KG1 (cell line): ENCODE measurements around the gene ELP1.
"Not testable (repeated sequence)": the region's sequence is repeated elsewhere in the genome, so short reads cannot be mapped to it uniquely, and the experiment has no call there.

Experiments
- DNase-seq: peaks from one replicate; lab custom pipeline; 2025; lab: John Stamatoyannopoulos, UW

ELP1 gene, protein sequence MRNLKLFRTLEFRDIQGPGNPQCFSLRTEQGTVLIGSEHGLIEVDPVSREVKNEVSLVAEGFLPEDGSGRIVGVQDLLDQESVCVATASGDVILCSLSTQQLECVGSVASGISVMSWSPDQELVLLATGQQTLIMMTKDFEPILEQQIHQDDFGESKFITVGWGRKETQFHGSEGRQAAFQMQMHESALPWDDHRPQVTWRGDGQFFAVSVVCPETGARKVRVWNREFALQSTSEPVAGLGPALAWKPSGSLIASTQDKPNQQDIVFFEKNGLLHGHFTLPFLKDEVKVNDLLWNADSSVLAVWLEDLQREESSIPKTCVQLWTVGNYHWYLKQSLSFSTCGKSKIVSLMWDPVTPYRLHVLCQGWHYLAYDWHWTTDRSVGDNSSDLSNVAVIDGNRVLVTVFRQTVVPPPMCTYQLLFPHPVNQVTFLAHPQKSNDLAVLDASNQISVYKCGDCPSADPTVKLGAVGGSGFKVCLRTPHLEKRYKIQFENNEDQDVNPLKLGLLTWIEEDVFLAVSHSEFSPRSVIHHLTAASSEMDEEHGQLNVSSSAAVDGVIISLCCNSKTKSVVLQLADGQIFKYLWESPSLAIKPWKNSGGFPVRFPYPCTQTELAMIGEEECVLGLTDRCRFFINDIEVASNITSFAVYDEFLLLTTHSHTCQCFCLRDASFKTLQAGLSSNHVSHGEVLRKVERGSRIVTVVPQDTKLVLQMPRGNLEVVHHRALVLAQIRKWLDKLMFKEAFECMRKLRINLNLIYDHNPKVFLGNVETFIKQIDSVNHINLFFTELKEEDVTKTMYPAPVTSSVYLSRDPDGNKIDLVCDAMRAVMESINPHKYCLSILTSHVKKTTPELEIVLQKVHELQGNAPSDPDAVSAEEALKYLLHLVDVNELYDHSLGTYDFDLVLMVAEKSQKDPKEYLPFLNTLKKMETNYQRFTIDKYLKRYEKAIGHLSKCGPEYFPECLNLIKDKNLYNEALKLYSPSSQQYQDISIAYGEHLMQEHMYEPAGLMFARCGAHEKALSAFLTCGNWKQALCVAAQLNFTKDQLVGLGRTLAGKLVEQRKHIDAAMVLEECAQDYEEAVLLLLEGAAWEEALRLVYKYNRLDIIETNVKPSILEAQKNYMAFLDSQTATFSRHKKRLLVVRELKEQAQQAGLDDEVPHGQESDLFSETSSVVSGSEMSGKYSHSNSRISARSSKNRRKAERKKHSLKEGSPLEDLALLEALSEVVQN (N-terminal part only)

DNA sequence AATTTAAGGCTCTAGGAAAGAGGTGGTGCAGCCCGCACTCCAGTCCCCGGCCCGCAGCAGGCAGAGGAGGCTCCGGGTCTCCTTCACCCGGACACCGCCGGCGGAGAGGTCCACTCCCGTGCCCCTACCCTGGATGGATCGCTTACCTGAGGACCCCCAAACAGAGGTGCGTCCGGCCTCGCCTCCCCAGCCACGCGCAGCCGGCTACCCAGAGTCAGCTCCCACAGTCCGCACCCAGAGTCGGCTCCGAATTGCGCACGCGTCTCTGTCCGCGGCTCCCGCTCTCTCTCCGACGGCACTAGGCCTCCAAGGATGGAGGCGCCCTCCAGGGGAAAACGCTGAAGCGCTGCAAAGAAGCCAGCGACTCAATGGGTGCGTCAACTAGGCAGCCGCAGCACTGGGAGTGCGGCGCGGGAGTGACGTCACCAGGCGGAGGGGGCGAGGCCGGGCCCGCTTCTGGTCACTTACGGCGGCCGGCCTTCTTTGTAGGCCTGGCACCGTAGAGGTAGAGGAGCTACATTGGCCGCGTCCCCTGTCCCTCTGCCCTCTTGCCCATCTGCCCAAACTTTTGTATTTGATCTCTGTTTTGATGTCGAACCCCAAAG lies at the start of gene ELP1:
TSS of gene ELP1 (minus strand) at position 407 of the 605 bp plus-strand sequence. CDS start 2,978 bp downstream, outside the sequence.
- peak; percentile 90 for DNase-seq

DNA sequence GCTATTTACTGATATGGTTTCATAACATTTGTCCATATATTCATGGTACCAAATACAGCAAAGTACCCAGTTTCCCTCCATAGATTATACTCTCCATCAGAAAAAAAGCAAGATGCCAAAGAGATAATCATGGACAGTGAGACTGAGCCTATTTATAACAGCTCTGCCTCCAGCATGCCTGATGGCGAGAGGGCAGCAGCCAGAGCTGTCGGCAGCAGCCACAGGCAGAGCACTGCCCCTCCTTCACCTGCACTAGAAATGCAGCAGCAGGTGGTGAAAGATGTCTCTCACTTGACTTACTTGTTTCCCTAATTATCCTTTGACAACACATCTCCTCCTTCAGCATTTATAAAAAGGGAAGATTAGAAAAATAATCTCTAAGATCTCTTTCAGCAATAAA lies 47.0 kb upstream of the ELP1 start:
- DNase-seq = no peak

DNA sequence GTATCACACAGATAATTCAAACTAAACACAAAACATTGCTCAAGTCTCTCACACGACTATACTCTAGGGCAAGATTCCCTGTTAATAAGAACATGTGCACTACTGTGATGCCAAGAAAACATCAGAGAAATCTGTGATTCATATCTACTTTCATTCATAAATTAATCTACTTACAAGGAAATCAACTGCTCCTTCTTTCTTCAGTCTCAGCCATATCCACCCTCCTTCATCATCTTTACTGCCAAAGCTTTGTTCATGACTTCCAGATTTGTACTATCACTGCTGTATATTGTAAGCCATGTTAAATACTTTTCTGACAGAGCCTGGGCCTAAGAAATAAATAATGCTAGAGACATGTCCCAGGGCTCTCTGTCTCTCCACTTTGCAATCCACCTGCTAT lies 44.3 kb upstream of the ELP1 start:
- DNase-seq = no peak

DNA sequence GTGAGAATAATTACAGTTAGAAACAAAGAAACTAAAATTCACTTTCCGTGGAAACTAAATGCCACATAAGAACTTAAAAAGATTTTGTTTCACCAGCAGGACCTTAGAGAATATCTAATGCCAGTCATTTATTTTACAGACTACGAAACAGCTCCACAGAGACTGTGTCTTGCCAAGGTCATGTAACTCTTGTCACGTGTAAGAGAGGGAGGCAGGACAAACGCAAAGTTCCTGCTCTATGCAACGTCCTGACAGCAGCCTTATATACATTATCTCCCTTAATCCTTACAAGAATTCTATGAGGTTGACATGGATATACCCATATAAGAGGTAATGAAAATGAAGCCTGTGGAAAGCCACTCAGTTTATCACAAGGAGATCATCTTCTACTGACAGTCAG lies 40.0 kb upstream of the ELP1 start:
- no peak for DNase-seq

DNA sequence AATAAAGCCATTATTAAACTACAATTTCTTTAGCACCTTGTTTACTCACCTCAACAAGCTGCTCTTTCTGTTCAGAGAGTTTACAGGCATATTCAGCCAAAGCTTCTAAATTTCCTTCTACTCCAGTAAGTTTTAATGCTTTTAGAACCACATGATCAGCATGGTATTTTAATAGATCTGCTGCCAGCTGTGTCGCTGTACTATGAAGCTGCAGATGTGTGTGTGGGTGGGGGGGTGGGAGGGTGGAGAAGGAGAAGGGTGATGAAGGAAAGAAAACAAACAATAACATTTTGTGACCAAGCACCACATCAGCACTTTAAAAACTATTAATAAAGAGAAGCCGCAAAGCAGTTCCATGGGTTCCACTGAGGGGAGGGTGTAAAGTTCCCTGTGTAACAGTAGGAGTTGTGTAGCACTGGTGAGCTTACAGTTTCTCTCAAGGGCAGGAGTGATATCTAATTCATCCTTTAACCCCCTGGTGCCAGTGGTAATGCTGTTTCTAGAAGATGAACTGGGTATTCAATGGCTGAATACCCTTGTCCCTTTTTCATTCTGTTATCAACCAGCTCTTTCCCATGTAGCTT lies 38.8 kb upstream of the ELP1 start:
- no peak for DNase-seq

DNA sequence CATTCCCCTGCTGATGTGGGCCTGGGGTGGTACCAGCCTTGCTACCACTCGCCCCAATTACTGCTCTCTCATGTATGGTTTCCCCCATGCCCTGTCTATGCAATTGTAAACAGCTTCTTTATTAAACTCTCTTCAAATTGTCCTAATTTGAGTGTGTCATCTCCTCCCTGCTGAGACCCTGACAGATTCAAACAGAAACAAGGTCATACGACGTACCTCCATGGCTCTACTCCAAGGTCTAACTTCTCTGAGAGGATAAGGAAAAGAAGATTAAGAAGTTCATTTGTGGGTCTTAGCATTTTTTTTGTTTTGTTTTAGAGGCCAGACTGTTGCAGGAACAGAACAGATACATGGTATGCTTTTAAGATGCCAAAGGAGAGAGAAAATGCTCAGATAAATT lies 38.3 kb upstream of the ELP1 start:
- DNase-seq = no peak

DNA sequence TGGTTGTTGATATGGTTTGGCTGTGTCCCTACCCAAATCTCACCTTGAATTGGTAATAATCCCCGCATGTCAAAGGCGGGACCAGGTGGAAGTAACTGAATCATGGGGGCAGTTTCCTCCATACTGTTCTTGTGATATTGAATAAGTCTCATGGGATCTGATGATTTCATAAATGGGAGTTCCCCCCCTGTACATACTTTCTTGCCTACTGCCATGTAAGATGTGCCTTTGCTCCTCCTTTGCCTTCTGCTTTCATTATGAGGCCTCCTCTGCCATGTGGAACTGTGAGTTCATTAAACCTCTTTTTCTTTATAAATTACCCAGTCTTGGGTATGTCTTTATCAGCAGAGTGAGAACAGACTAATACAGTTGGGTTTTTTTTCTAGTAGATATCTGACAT lies 37.5 kb upstream of the ELP1 start:
- DNase-seq = not testable (repeated sequence)

DNA sequence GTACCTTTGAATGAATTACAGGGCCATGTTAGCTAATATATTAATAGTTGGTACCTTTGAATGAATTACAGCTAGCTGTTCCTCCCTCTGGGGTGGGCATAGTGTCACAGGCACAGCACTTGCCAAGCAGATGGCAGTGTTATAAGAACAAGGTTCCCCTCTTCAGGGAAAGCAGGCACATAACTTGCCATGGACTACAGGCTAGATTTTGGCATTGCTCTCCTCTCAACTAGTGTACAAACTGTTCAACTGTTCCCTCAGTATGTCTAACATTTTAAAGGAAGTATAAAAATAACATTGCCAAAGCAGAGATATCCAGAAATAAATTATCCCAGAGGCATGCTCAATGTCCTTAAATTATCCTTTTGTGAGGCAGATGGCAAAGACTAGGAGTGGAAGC lies 34.0 kb upstream of the ELP1 start:
- no peak for DNase-seq

DNA sequence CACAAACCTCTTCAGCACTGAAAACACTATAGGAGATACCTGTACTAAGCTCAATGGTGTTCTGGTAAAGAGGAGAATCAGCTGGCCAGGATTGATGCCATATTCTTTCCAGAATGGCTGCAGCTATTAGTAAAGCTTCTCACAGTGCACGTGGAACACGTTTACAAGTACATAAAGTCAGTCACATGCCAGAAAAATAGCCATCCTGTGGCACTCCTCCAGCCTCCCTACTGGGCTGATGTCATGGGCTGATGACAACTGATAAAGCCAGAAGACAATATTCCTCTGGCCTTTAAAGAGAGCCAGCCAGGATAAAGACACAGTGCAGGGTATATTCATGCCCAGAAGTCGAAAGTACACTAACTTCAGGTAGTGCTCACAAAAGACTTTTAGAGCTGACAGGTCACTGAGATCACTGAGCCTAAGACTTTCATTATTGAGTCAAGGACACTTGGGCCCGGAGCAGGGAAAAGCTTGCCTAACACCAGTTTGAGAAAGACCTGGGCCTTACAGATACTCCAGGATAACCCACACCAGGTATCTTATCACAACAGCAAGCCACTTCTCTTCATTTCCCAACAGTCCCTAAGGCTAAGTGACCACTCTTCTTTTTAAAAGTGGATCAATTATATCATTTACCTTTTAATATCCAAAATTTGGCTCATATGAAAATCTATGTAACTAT lies 29.7 kb upstream of the ELP1 start:
- DNase-seq = no peak

DNA sequence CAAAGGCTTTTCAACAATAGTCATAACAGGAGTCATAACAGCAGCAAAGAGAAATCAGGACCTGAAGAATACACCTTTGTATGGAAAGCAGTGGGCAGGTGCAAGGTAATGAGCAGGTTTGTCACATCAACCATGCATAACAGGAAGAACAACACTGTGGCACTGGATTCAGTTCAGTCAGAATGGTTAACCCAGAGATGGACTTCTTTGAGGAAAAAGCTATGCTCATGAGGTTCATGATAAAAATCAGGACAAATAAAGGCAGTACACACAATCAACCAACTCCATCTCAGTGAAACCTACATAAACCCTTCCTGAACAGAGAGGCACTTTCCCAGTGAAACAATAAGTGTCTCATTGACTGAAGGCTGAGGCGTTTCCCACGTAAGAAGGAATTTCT lies 27.2 kb upstream of the ELP1 start:
- DNase-seq = no peak

DNA sequence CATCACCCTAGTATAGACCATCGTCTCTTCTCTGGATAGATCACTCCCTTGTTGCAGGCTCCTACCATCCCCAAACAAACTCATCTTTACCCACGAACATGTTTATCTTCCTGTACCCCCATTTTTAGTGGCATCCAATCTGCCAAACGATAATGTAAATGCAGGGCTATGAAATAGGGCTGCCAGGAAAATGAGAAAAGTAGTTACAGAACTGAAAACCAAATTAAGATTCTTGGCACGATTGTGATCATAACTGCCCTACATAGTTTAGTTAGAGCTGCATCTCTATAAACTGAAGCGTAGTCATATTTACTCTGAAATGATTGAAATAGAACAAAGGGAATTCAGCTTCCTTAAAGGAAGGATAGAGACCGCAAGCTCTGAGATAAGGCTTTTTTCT lies 26.4 kb upstream of the ELP1 start:
- no peak for DNase-seq

DNA sequence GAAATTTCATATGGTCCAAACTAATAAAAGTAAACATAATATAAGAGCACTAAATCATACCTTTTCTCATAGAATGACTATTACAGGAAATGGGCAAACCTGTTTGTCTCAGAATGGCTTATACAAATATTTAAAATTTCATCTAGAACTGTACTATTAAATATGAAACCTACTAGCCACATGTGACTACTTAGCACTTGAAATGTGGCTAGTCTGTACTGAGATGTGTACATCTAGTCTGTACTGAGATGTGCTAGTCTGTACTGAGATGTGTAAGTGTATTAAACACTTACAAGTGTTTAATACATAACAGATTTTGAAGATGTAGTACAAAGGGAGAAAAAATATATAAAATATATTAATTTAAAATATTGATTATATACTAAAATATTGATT lies 22.7 kb upstream of the ELP1 start:
- DNase-seq = no peak

DNA sequence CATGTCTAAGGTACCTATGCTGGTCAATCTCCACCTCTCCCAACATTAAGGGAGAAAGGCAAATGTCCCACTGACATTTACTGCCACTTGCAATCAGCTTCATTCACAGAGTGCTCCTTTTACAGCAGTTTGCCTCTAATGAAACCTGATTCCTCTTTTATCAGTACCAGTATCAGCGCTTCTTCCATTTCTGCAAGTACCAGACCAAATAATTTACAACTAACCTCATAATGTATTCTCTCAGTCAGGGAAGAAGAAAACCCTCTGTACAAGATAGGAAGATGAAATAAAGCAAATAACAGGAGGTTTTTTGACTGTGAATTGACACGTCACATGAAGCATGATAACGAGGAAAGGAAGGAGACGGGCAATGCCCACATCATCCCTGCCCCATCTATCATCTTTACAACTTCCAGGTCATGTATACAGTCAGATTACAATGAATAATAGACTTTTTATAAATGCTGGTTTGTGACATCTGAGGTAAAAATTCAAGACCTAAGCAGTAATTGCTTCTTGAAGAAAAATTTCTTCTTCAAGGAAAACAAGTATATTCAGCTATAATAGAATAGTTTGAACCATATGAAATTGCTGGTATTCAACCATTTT lies 22.2 kb upstream of the ELP1 start:
- no peak for DNase-seq

DNA sequence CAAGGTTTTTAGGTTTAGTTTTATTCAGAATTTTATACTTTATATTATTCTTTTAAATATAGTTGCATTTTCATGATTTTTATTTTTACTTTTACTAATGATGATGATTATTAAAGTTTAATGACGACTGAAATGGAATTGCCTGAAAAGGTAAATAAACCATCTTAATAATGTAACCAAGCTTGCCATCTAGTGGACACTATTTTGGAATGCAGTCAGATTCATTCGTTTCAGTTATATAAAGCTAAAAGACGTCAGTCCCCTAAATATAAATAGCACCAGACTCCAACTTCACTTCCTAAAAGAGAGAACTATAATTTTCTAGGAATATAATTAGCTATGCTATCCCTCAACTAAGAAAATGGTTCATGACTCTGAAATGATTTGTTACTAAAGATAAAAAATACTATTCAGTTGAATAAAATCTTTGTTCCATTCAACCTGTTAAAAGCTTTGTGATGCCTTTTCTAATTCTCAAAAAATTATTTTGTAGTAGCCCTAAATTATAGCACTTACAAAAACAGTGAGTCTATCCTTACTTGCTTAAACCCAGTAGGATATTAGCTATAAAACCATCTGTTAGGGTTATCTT lies 20.2 kb upstream of the ELP1 start:
- DNase-seq = no peak

DNA sequence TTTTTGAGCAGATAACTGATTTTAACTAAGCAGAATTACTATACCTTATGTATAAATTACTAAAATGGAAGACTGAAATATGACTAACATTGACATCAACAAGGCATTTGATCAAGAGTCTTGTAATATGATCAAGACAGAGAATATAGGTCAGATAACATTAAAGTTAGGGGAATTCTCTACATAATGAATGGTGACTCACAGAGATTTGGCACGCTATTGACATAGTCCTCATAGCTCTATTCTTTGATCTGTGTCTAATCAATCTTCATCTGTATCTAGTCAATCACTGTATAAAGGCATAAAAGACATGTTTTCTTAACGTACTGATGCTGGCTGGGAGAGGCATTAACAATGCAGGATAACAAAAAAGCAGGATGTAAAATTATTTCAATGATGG lies 17.7 kb upstream of the ELP1 start:
- no peak for DNase-seq

DNA sequence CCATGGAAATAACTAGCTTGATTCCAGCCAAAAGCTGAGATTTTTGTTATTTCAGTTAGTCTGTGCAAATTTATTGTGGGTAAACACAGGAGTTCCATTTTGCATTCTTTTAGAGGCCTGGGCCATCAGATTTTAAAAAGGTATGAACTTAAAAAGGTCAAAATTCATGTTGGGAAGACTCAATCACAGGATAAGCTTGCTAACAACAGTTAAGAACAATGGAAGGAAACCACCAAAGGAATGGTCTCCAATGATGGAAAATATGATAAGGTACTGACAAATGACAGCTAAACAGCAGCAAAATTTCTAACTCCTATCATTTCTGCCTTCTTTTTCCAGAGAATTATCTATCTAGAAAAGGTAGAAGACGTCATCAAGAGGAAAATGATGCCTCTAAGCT lies 16.2 kb upstream of the ELP1 start:
- DNase-seq = no peak

DNA sequence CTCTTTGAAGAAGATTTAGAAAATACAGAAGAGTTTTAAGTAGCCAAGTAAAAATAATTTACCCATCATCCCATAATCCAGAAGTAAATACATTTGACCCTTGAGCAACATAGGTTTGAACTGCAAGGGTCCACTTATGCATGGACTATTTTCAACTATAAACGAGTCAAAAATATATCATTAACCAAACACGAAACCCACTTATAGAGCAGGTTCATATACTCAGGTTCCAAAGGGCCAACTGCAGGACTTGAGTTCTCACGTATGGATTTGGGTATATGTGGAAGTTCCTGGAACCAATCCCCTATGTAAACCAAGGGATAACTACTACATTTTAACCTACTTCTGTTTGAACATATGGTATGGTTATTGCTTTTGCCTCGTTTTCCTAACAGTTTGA lies 6.1 kb upstream of the ELP1 start:
- no peak for DNase-seq

DNA sequence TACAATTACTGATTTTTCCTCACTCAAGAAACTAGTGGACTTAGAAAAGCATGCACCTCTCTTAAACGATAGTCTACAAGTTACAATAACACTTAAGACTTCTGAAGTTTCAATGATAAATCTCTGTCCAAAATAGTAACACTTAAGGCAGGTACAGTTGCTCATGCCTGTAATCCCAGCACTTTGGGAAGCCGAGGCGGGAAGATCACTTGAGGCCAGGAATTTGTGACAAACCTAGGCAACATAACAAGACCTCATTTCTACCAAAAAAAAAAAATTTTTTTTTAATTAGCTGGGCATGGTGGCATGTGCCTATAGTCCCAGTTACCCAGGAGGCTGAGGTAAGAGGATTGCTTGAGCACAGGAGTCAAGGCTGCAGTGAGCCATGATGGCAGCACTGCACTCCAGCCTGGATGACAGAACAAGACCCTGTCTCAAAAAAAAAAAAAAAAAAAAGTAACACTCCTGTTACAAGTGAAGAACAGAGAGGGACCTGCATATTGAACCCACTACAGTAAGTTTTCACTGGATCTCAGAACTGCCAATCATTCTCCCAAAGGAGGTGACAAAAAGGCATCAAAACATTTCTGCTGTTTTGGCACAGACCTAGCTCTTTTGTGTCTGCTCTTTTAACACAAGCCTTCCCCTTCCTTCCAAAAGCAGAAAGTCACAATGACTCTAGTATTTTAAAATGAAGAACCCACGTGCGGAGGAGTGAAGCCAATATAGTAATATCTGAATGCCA lies 3.8 kb upstream of the ELP1 start:
- DNase-seq = no peak

DNA sequence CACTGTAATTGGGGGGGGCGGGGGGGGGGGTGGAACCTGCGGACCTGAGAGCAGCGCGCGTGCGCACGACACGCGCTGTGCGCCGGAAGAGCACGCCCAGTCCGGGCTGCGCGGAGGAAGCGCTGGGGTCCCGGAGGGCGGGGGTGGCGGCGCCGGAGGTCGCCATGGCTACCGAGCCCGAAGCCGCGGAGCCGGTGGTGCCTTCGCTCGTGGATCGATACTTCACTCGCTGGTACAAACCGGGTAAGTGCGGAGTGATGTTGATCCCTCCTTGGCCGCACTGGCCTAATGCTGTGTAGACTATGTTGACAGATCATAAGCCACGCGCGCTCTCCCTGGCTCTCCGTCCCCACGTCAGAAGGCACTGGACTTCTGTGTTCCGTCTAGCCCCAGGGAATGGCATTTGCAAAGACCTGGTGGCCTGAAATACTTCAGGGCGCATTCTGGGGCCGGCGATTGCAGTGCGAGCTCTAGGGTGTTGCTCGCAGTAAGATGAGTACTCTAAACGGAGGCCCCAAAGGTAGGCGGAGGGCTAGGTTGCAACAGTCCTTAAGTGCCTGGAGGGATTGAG lies 484 bp upstream of the ELP1 start, which contains the start of gene ABITRAM:
TSS of gene ABITRAM (plus strand) at position 78 of the 571 bp plus-strand sequence. CDS start at position 165, 87 bp downstream.
- peak; percentile 90 for DNase-seq
